ENCODE data around the gene ARFGEF2. TPM values are rescaled to one million over a fixed set of nuclear protein-coding genes. Genes with fewer than 3 reads are reported as not detected.

ARFGEF2 gene
- polyA plus RNA-seq, 1 donor (not counting 4 experiments of a cell fraction or from before 2014, with no cell fraction given), result 19.2 TPM

- H2AFZ ChIP-seq (ENCODE audit: control insufficient read depth, low read length), result no peak overlapping the region
- H3K36me3 ChIP-seq (ENCODE audit: control insufficient read depth in 2 of 2, extremely low read depth in 1 of 2, insufficient read depth in 2 of 2, low read length in 2 of 2), result peaks cover 15 to 16% of the 10 kb centered on the region in 2 experiments
- H3K9me1 ChIP-seq (ENCODE audit: control insufficient read depth, extremely low read depth, insufficient read depth, low read length), result peaks cover 2% of the 10 kb centered on the region
- no peak overlapping the region for H3K9ac ChIP-seq (ENCODE audit: control insufficient read depth, extremely low read depth, insufficient read depth, low read length)
- peak overlapping the region; percentile 45 for H3K27ac ChIP-seq (ENCODE audit: control insufficient read depth, insufficient read depth, low read length)
- DNase-seq (ENCODE audit: low read depth, low spot score) (peak; percentile 70), FAIRE-seq (peak; percentile 85)
- peaks cover 15% of the 10 kb centered on the region for H3K4me1 ChIP-seq (ENCODE audit: control insufficient read depth, extremely low read depth, insufficient read depth, low read length)
- no peak overlapping the region for H3K4me3 ChIP-seq (ENCODE audit: control insufficient read depth in 2 of 3, extremely low read depth in 1 of 3, insufficient read depth in 2 of 3, low read depth in 1 of 3, low read length in 3 of 3)
- no peaks in the 10 kb centered on the region for H3K79me2 ChIP-seq (ENCODE audit: control insufficient read depth, insufficient read depth, low read length)
- no peaks in the 10 kb centered on the region for H3K27me3 ChIP-seq (ENCODE audit: control insufficient read depth, extremely low read depth, insufficient read depth, low read length)
- no peaks in the 10 kb centered on the region for H4K20me1 ChIP-seq (ENCODE audit: control insufficient read depth, extremely low read depth, insufficient read depth, low read length)
- peak overlapping the region; percentile 39 for H3K4me2 ChIP-seq (ENCODE audit: control insufficient read depth, extremely low read depth, insufficient read depth, low read depth, low read length)
- peaks cover 3% of the 10 kb centered on the region for H3K9me3 ChIP-seq (ENCODE audit: control insufficient read depth, low read depth, low read length)
- TF ChIP-seq CTCF (optimal IDR thresholded peaks at IDR 0.05 in 1 of 3, IDR thresholded peaks at IDR 0.05 in 1 of 3, conservative IDR thresholded peaks at IDR 0.05 in 1 of 3; ENCODE audit: extremely low read depth in 1 of 3, insufficient read depth in 2 of 3, low read length in 3 of 3) (no peak), EZH2 (IDR thresholded peaks at IDR 0.05; ENCODE audit: low read length) (no peak)
- dilution Hi-C loops (cut with MboI; ENCODE audit: extremely low pct_ligation_motif_present, low sequenced_read_pairs), result no loop called here
These were observed 62.2 kb downstream of the ARFGEF2 start for GRCh38 chr20:48983423-48984400.

- H3K27me3 ChIP-seq (ENCODE audit: control insufficient read depth, extremely low read depth, insufficient read depth, low read length), result no peaks in the 10 kb centered on the region
- H3K4me3 ChIP-seq (ENCODE audit: control insufficient read depth in 2 of 3, extremely low read depth in 1 of 3, insufficient read depth in 2 of 3, low read depth in 1 of 3, low read length in 3 of 3), result no peak overlapping the region
- H3K9ac ChIP-seq (ENCODE audit: control insufficient read depth, extremely low read depth, insufficient read depth, low read length), result no peak overlapping the region
- dilution Hi-C loops (cut with MboI; ENCODE audit: extremely low pct_ligation_motif_present, low sequenced_read_pairs), result no loop called here
- TF ChIP-seq CTCF (optimal IDR thresholded peaks at IDR 0.05 in 1 of 3, IDR thresholded peaks at IDR 0.05 in 1 of 3, conservative IDR thresholded peaks at IDR 0.05 in 1 of 3; ENCODE audit: extremely low read depth in 1 of 3, insufficient read depth in 2 of 3, low read length in 3 of 3), result no peak
- no peak for TF ChIP-seq EZH2 (IDR thresholded peaks at IDR 0.05; ENCODE audit: low read length)
- FAIRE-seq, result no peak
- H3K9me3 ChIP-seq (ENCODE audit: control insufficient read depth, low read depth, low read length), result peaks cover 3% of the 10 kb centered on the region
- no peak overlapping the region for H2AFZ ChIP-seq (ENCODE audit: control insufficient read depth, low read length)
- no peaks in the 10 kb centered on the region for H3K79me2 ChIP-seq (ENCODE audit: control insufficient read depth, insufficient read depth, low read length)
- peaks cover 15% of the 10 kb centered on the region for H3K4me1 ChIP-seq (ENCODE audit: control insufficient read depth, extremely low read depth, insufficient read depth, low read length)
- no peak for DNase-seq (ENCODE audit: low read depth, low spot score)
- H3K9me1 ChIP-seq (ENCODE audit: control insufficient read depth, extremely low read depth, insufficient read depth, low read length), result peaks cover 2% of the 10 kb centered on the region
- H3K36me3 ChIP-seq (ENCODE audit: control insufficient read depth in 2 of 2, extremely low read depth in 1 of 2, insufficient read depth in 2 of 2, low read length in 2 of 2), result peaks cover 23 to 24% of the 10 kb centered on the region in 2 experiments
- no peak overlapping the region for H3K27ac ChIP-seq (ENCODE audit: control insufficient read depth, insufficient read depth, low read length)
- H3K4me2 ChIP-seq (ENCODE audit: control insufficient read depth, extremely low read depth, insufficient read depth, low read depth, low read length), result no peak overlapping the region
- no peaks in the 10 kb centered on the region for H4K20me1 ChIP-seq (ENCODE audit: control insufficient read depth, extremely low read depth, insufficient read depth, low read length)
These were observed 63.2 kb downstream of the ARFGEF2 start for GRCh38 chr20:48984575-48985219.

All from keratinocyte (primary cell).